Inflammatory macrophage treated with lipopolysaccharide for 4 hours (primary cell): ENCODE results near the gene MEAK7.

ENCODE experiments used
- DNase-seq: peaks from one replicate; pipeline ENCODE4 v3.0.0-alpha.2; 2020

The MEAK7 gene

DNA sequence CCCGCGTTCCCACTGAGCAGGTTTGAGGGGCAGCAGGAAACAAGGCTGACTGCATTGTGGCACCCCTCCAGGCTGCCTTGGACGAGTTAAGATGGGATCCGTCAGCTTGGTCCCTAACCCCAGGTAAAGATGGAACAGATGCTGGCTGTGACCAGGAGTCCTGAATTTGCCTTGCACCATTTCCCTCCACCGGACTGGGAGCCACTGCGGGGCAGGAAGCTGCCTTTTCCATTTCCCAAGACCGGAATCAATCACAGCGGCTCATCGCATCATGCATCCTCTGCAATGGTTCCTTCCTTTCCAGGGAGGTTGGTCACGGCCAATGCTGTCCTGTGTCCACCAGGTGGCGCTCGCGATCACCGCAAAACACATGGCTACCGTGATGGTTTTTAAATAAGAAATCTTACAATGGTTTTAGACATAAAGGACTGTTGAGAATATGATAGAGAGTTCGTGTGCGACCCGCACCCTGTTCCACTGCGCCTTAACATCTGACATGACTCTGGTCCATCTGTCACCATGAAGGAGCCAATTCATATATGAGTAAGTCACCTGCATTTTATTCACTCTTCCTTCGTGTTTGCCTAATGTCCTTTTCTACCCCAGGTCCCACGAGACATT lies 6.8 kb upstream of the MEAK7 start:
- peak; percentile 82 for DNase-seq

- DNase-seq = no peak
Observed at GRCh38 chr16:84509032-84509950, 4.8 kb upstream of the MEAK7 start.

GRCh38 chr16:84508502-84508901 lies 4.0 kb upstream of the MEAK7 start:
- DNase-seq = no peak

GRCh38 chr16:84507011-84507982 lies 2.8 kb upstream of the MEAK7 start:
- DNase-seq = peak; percentile 82

DNA sequence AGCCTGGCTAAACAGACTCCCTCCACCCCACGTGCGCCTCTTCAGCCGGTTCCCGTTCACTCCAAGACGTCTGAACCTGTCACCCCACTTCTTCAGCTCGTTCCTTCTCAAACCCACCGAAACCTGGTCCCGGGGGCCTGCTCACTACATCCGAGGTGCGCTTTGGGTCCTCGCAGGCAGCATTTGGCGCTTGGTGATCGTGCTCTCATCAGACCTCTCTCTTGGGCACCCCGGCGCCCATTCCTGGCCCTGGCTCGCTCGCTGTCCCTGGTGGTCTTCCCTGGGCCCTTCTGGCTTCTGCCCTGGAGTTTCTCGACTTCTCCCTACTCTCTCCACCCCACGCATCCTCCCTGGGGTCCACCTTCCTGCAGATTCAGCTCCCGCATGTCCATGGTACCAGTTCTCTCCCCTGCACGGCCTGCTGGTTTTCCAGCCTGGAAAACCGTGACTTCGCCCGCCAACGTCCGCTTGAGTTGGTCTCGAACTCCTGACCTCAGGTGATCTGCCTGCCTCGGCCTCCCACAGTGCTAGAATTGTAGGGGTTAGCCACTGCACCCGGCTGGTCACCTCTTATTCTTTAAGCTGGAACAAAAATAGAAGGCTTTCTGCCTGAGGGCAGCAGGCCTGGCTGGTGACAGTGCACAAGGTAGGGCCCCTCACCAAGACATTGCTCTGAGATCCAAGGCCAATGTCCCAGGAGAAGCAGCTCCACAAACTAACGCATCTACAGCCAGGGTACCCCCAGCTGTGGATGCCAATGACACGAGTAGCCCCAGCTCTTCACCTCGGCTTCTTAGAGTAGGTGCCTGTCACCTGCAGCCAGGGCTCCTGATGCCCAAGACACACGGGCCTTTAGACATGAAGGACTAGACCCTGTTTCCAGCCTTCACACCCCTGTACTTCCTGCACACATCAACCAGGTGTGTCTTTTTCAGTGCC lies 1.1 kb upstream of the MEAK7 start:
- no peak for DNase-seq

DNA sequence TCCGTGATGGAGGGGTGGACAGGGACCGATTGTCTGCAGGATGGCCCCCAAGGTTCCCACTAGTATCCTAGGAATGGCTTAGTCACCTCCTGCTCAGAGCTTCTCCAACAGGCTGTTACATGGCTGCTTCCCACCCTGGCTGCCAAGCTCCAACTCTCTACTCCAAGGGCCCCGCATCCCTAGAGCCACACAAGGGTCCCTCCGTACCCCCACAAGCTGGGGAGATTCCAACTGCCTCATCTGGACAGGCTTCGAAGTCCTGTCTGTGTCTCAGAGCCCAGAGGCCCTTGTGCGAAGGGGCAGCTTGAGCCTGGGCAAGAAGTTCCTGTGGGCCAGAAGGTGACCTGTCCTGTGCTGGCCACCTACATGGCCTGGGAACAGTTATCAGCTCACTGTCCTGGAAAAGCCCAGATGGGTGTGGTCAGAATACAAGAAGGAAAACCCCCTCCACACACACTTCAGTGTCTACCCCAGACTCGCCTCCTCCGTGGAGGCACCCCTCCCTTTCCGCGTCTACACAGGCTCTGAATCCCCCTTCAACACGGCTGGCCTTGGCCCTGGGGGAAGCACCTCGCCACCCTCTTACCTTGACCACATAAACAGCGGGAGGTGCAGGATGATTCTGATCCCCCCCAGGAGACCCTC lies 586 bp downstream of the MEAK7 start:
- DNase-seq = peak; percentile 24

DNA sequence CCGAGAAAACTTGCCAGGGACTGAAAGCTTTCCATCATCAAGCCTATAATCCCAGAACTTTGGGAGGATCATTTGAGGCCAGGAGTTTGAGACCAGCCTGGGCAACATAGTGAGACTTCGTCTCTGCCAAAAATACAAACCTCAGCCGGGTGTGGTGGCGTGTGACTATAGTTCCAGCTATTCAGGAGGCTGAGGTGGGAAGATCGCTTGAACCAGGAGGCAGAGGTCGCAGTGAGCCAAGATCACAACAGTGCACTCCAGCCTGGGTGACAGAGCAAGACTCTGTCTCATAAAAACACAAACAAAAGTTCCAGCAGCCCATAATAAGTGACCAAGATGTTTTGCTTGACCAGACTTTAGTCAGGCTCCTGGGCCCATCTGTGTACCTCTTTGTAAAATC lies 1.9 kb downstream of the MEAK7 start:
- DNase-seq = no peak

- DNase-seq = no peak
Observed at GRCh38 chr16:84502075-84502474, 2.4 kb downstream of the MEAK7 start.

- DNase-seq = no peak
Observed at GRCh38 chr16:84501077-84501735, 3.3 kb downstream of the MEAK7 start.

DNA sequence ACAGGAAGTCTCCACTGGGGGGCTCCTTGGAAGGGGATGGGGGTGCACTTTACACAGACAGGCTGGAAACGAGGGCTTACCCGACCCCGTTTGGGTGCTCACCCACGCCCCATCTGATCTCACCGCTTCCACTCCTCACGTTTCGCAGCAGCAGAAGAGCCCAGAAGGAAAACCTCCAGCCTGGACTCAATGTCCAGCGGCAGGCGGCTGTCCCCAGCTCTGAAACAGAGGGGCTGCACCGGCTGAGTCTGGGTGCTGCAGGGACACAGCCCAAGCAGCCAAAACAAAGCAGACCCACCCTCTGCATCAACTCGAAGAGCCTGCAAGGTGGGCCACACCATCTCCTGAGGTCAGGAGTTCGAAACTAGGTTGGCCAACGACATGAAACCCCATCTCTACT lies 3.9 kb downstream of the MEAK7 start:
- DNase-seq = no peak

- no peak for DNase-seq
Observed at GRCh38 chr16:84499638-84500037, 4.8 kb downstream of the MEAK7 start.

DNA sequence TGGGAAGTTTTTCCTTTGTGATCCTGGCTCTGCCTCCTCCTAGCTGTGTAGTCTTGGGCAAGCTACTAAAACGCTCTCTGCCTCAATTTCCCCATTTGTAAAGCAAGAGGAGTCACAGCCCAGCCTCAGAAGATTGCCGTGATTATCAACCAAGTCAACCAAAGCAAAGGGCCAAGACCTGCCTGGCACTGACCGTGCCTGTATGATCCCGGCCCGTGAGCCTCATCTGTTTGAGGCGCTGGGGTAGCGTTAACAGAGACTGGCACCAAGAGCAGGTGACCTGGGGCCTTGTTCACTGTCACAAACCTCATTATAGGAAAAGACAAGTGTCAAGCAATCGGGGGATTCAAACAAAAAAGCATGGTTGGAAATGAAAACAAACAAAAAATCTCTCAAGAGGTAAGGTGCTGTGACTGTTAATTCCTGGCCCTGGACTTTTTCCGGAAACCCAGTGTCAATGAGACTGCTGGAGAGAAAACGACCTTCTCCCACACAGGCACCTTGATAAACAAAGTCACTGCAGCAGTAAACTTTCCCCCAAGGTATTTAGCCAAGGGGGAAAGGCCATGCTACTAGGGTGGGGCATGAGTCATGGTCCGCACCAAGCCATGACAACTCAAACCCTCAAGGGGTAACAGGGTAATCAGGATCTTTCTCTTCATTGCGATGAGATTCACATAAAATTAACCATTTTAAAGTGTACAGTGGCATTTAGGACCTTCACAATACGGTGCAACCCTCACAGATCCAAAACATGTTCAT lies 5.4 kb downstream of the MEAK7 start:
- no peak for DNase-seq

- no peak for DNase-seq
Observed at GRCh38 chr16:84498223-84498610, 6.2 kb downstream of the MEAK7 start.

DNA sequence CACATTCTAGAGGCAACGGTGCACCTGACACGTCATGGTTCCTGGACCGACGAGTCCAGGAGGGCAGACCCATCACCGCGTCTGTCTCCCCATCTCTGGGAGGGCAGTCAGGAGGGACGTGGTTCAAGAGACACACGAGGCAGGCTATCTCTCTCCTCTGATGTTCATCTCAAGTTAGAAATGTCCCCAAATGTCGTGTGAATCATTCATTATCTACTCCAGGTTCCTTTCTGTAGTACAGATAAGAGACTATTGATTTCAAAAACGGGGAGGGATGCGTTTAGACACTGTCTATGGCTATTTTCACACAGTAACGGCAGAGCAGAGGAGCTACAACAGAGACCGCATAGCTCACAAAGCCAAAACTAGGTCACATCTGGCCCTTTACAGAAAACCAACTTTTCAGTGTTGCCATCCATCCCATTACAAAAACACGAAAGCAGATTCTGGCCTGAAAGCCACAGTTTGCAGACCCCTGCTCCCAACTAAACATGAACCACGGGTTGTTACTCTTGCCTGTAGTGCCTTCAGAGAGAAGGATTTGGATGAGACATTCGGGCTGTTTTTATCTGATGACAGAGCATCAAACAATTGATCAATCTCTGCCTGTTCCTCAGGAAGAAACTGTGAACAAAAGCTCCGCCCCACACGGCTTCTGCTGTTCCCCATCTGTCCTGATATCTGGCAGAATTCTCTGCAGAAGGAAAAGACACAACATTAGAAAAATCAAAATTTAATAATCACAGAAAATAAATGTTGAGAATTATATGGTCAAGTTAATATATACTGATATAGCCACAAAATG lies 6.8 kb downstream of the MEAK7 start:
- DNase-seq = no peak

- no peak for DNase-seq
Observed at GRCh38 chr16:84496991-84497390, 7.5 kb downstream of the MEAK7 start.

DNA sequence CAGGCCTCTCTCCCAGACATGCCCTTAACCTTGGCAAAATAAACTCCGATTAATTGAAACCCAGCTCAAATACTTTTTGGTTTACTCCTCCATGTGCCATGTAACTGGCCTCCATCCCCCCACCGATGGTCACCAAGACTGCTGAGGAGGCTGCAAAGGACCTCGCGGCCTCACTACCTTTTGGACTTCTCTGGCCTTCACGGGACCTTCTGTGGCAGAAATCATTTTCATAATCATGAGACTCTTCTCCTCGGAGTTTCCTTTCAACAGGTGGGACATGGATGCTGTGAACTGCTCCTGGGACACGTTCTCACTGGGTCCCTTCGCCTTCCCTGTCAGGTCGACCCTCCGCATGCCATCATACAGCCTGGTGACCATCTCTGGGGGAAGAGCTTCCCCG lies 9.0 kb downstream of the MEAK7 start:
- no peak for DNase-seq

- DNase-seq = no peak
Observed at GRCh38 chr16:84489131-84489530, 15.3 kb downstream of the MEAK7 start.

- no peak for DNase-seq
Observed at GRCh38 chr16:84487358-84487757, 17.1 kb downstream of the MEAK7 start.

DNA sequence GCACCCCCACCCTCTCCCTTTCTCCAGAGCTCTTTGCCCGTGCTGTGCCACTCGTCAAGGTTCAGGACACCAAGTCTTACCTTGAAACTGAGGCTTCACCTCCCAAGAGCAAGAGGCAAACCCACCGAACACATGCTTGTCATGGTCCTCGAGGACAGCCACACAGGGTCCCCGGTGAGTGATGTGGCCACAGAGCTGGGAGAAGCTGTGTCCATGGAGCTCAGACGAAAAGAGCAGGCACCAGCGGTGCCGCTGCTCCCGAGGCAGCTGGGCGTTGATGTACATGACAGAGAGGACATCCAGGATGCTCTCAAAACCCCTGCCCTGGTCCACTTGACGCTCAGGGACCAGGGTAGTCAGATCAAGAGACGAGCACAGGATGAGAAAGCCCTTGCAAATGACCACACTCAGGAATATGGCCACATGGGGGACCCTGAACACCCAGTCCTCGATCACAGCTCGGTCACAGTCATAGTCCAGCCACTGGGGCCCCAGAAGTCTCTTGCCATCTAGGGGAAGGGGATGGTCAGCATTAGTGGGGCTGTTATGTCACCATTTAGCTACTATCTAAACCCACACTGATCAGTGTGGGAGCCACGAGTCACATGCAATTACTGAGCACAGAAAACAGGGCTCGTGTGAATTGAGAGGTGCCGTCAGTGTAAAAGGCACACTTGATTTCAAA lies 17.8 kb downstream of the MEAK7 start:
- DNase-seq = no peak
